Measurements from ENCODE around the gene DNAH10. TPM values are rescaled to one million over a fixed set of nuclear protein-coding genes. Genes with fewer than 3 reads are reported as not detected.

Gene DNAH10
- total RNA-seq, 1 donor from 2014 or later: 0.08 TPM

GRCh38 chr12:123948796-123949769 is 187.0 kb downstream of the DNAH10 start:
- DNase-seq (no peak), ATAC-seq (ENCODE audit: poor library complexity) (peak; percentile 22)
- intact Hi-C loops (cut with DNase I): no loop called here

GRCh38 chr12:123949770-123950165 is 187.7 kb downstream of the DNAH10 start:
- intact Hi-C loops (cut with DNase I): no loop called here
- DNase-seq (no peak), ATAC-seq (ENCODE audit: poor library complexity) (no peak)

GRCh38 chr12:123950476-123951349 is 188.6 kb downstream of the DNAH10 start:
- intact Hi-C loops (cut with DNase I): no loop called here
- no peak for DNase-seq
- no peak for ATAC-seq (ENCODE audit: poor library complexity)

GRCh38 chr12:123951467-123951866 is 189.4 kb downstream of the DNAH10 start:
- ATAC-seq (ENCODE audit: poor library complexity): no peak
- DNase-seq: no peak
- intact Hi-C loops (cut with DNase I): no loop called here

GRCh38 chr12:123952037-123952436 is 189.9 kb downstream of the DNAH10 start:
- intact Hi-C loops (cut with DNase I): no loop called here
- no peak for DNase-seq
- no peak for ATAC-seq (ENCODE audit: poor library complexity)

GRCh38 chr12:123954647-123955350 is 192.7 kb downstream of the DNAH10 start:
- intact Hi-C loops (cut with DNase I): no loop called here
- DNase-seq (no peak), ATAC-seq (ENCODE audit: poor library complexity) (peak; percentile 59)

GRCh38 chr12:123956249-123956648 is 194.1 kb downstream of the DNAH10 start:
- DNase-seq (no peak), ATAC-seq (ENCODE audit: poor library complexity) (no peak)
- intact Hi-C loops (cut with DNase I): no loop called here

- intact Hi-C loops (cut with DNase I): no loop called here
- ATAC-seq (ENCODE audit: poor library complexity) (no peak), DNase-seq (no peak)
Observed at GRCh38 chr12:123957196-123957595, 195.1 kb downstream of the DNAH10 start.

GRCh38 chr12:123958462-123958861 is 196.4 kb downstream of the DNAH10 start:
- intact Hi-C loops (cut with DNase I): no loop called here
- peak; percentile 61 for DNase-seq
- peak; percentile 75 for ATAC-seq (ENCODE audit: poor library complexity)

GRCh38 chr12:123958876-123959275 is 196.8 kb downstream of the DNAH10 start:
- ATAC-seq (ENCODE audit: poor library complexity) (no peak), DNase-seq (no peak)
- intact Hi-C loops (cut with DNase I): no loop called here

GRCh38 chr12:123960029-123960735 is 198.1 kb downstream of the DNAH10 start:
- ATAC-seq (ENCODE audit: poor library complexity) (no peak), DNase-seq (no peak)
- intact Hi-C loops (cut with DNase I): no loop called here

GRCh38 chr12:123960856-123961255 is 198.8 kb downstream of the DNAH10 start:
- no peak for DNase-seq
- intact Hi-C loops (cut with DNase I): no loop called here
- no peak for ATAC-seq (ENCODE audit: poor library complexity)

- no peak for ATAC-seq (ENCODE audit: poor library complexity)
- intact Hi-C loops (cut with DNase I): no loop called here
- no peak for DNase-seq
Observed at GRCh38 chr12:123961585-123962345, 199.7 kb downstream of the DNAH10 start.

GRCh38 chr12:123962513-123962912 is 200.4 kb downstream of the DNAH10 start:
- intact Hi-C loops (cut with DNase I): no loop called here
- no peak for DNase-seq
- ATAC-seq (ENCODE audit: poor library complexity): no peak

- intact Hi-C loops (cut with DNase I): no loop called here
- DNase-seq (no peak), ATAC-seq (ENCODE audit: poor library complexity) (no peak)
Observed at GRCh38 chr12:123963821-123964220, 201.7 kb downstream of the DNAH10 start.

GRCh38 chr12:123965382-123965781 is 203.3 kb downstream of the DNAH10 start:
- no peak for DNase-seq
- peak; percentile 35 for ATAC-seq (ENCODE audit: poor library complexity)
- intact Hi-C loops (cut with DNase I): no loop called here

- no peak for ATAC-seq (ENCODE audit: poor library complexity)
- intact Hi-C loops (cut with DNase I): no loop called here
Observed at GRCh38 chr12:123966596-123966995, 204.5 kb downstream of the DNAH10 start.

GRCh38 chr12:123967121-123967586 is 205.1 kb downstream of the DNAH10 start:
- no peak for DNase-seq
- intact Hi-C loops (cut with DNase I): no loop called here
- ATAC-seq (ENCODE audit: poor library complexity): no peak

More at GRCh38 chr12:123966596-123966995, 204.5 kb downstream of the DNAH10 start:
- DNase-seq: no peak
